Globus pallidus (tissue), 1 donor: Measurements from ENCODE around the gene KCTD1.

Experiments
- DNase-seq: peaks from one replicate; pipeline ENCODE4 v3.0.0-alpha.2; 2015; ENCODE audit warnings: low spot score

KCTD1 gene

DNA sequence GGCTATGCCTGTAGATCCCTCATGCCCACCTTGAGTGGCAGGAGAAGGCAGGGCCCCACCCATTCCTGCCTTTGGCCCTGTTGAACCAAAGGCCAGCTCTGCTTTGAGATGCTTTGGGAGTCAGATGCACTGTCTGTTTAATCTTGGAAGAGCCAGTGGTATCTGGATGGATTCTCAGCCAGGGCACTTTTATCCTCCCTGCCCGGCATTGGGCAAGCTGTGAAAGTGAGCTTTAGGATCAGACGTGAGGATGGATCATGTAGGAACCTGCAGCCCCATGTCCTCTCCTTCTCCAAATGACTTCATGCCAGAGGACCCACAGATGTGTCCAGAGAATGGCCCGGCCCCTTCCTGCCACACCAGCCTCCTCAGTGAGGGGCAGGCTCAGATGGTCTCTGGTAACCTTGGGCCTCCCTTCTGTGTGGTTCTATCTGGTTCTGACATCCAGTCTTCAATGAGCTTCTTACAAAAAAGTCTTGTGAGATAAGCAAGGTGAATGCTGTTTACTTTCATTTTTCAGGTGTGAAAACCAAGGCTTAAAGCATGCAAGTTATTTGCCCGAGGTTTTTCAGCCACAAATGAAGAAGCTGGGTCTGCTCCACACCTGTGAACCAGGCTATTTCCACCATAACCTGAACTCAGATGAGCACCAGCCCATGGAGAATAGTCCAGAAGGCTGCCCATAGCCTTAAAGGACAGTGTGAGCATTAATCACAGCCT, 123.8 kb downstream of the KCTD1 start:
- DNase-seq, result no peak

DNA sequence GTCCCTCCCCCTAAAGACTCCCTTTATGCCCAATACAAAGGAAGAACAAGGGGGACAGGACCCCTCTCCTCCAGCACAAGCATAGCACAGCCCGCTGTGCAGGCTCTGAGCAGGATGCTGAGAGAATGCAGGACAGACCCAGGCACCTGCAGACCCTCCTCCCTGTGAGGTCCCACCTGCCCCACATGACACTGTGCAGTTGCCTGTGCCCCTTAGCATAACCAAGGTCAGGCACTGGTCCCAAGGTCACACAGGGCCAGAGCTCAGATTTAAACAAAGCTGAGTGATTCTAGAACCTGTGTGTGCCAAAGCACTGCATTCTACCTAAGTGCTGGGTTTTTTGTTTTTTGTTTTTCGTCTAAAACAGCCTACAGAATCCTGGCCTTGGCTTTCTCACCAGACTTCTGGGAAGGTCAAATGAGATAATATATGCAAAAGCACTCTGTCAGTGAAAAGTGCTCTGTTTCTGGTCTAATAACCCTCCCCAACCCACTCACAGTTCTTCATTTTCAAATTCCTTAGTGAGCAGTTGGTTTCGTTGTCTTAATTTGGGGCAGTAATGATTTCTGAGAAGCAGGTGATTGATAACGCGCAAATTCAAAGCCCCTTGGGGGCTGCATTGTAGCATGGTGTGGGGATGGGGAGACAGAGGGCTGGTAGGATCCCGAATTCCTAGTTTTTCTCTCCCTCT, 125.7 kb downstream of the KCTD1 start:
- DNase-seq, result no peak

DNA sequence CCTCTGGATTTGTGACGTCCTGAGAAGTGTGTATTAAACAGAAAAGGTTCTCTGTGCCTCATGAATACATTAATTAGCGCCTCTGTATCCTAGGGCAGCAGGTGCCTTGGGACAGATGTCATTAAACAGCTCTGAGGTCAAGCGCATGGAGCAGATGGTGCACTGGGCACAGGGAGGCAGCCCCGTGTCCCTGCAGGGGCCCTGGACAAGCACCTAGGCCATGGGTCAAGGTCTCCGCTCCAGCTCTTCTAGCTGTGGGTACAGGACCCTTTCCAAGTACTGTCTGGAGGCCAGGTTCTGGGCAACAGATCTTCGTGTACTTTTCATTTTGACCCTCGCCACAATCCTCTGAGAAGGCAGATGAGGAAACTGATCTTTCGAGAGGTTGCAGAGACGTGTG, 126.4 kb downstream of the KCTD1 start:
- DNase-seq, result no peak

DNA sequence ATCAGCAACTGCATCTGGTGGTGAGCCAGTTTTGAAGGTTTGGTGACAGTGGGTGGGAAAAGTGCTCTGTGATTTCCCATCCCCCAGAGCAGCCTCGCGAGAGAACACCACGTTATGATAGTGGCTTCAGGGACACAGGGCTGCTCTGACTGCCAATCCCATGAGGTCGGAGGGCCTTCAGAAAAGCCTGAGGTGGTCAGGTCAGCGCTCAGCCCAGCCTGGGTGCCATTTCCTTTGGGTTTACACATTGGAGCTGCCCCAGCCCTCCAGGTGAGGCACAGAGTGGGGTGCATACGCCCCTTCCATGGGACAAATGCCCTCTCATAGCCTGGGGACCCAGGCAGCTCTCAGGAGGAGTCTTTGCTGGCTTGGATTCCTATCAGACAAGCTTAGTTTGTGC, 126.8 kb downstream of the KCTD1 start:
- DNase-seq, result no peak

DNA sequence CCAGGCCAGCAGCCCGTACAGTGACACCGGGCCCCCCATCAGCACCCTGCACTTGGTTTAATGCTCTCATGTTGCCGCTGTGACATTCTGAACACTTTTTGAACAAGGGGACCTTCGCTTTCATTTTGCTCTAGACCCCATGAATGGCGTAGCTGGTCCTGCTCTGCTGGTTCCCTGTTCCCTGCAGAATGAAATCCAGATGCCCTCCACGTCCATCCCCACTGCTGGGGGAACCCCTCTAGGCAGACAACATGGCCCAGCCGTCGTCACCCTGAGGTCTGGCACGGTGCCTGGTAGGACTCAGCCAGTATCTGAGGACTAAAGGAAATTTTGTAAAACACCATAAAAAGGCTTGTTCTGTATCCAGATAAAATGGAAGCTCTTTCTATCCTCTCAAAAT, 128.6 kb downstream of the KCTD1 start:
- DNase-seq, result no peak

DNA sequence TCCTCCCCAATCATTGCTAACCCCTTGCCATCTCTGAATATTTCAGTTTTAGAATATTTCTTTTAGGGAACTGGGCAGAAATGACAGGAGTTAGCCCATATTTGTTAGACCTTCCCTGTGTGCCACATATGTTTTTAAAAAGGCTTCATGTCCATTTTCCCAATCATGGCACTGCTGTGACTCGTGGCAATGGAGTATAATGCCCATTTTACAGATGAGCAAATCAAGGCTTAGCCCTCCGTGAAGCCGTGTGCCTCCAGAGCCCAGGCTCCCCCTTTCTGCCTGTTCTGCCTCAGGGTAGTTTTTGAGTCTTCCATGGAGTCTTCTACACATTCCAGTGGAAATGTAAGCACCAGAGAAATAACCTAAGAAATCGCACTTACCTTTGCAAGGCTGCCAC, 130.1 kb downstream of the KCTD1 start:
- DNase-seq, result no peak

DNA sequence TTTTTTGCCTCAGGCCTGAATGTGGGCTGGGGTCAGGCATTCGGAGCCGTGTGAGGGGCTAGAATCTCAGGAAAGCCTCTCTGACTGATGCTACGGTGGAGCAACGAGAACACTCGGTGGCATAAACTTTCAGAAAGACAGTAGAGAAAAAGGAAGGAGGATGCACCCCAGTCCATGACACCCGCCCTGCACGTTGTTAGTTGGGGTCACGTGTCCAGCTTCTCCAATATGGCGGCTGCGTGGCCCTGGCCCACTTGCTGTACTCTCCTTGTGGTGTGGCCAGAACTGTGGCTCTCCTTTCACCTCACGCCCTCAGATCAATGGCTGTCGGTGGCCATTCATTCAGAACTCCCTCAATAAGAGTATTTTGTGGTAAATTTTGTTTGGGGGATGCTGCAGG, 131.2 kb downstream of the KCTD1 start:
- DNase-seq, result no peak

DNA sequence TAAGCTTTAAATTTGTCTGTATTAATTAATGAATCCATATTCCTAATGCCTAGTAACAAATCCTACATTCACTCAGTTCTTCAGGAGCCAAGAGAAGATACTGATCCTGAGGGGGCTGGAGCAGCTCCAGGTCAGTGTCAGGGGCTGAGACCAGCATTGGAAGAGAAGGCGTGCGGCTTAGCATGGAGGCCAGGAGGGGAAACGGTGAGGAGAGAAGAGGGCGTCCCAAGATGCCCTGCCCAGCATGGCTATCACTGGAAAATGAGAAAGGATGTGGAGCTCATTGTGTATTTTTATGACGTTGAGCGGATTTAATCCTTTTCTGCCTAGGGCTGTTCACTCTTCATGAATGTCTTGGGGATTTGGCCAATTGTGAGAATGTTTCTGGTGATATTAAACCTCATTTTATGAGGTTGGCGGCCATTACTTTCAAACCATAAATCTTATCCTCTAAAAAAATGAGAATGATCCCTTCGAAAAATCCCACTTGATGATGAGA, 131.7 kb downstream of the KCTD1 start:
- no peak for DNase-seq

DNA sequence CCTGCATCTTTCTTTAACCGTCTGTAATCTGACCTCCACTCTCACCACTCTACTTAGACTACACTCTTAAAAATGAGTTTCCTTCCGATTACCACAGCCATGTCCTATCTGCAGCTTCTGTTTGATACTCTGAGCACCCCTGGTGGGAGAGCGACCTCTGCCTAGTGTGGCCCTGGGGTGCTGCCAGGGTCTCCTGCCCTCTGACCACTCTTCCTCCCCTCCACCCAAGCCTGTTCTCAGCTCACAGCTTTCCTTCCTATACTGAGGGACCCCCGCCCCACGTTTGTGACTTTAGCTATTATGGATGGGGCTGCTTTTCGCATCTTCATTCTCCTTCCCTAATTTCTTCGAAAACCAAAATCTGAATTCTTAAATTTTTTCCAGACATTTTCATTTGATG, 132.7 kb downstream of the KCTD1 start:
- no peak for DNase-seq

DNA sequence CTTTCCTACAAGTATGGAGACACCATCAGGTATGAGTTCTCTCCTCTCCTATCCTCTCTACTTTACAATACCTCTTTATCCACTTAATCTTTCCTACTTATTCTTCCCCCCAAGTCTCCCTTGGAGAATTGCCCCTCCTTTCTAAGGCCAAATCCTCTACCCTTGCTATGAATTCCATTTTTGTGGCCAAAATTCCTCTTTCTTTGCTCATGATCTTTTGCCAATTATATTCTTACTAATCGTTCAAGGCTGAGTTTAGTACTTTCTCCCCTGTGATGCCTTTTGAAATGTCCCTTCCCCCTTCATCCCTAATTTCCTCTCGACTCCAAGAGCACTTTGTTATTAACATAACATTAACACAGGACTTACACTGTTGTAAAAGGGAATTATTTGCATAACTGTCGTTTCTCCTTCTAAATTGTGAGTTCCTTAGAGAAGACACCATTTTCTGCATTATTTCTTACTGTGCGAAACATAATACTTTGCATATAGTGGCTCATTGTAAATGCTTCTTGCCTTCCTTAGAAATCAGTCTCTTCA, 133.4 kb downstream of the KCTD1 start:
- DNase-seq, result no peak

DNA sequence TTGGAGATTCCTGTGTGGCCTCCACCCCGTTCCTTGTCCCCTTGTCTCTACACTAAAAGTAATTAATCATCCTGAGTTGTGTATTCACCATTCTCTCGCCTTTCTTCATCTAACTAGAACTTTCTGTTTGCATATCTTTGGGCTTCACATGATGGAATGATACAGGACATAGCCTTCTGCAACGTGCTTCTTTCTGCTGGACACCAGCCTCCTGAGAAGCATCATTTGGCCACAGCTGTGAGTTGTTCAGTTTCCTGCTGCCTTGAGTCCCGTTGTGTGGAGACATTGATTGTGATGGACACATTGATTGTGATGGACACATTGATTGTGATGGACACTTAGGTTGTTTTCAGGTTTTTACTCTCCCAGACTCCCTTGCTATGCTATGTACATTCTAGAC, 139.3 kb downstream of the KCTD1 start:
- DNase-seq, result no peak

DNA sequence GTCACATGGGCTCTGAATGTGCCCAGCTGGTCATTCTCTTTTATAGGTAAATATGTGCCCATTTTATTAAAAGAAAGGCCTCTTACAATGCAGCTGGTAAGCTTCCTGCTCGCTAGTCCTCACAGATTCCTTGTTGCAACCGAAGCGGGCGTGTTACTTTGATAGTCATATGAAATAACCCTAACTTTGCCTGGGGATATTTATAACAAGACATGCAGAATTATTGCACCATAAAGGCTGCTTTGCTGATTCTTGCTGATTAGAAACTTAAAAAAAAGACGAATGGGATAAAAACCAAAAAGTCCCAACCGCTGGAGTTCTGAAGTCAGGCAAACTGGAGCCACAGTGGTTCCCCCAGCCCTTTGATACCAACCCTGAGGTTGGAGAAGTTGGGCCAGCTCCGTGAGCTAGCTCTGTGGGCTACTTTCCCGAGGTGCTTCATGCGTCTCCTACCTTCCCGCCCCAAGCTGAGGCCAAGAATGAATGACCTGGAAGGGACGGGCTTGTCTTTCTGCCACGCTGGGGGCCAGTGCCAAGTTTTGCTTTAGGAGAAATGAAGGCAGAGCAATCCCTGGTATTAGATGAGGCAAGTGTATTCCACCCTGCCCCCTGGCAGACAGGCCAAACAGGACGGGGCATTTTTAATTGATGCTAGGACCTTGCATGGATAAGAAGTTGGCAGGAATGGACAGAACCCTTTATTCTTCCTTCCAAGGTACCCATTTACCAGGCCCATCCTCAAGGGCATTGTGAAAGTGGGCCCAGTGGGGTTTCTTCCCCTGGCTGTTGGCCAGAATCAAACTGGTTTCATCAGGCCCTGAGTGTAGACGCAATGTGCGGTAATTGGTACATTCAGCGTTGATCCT, 140.4 kb downstream of the KCTD1 start:
- no peak for DNase-seq

DNA sequence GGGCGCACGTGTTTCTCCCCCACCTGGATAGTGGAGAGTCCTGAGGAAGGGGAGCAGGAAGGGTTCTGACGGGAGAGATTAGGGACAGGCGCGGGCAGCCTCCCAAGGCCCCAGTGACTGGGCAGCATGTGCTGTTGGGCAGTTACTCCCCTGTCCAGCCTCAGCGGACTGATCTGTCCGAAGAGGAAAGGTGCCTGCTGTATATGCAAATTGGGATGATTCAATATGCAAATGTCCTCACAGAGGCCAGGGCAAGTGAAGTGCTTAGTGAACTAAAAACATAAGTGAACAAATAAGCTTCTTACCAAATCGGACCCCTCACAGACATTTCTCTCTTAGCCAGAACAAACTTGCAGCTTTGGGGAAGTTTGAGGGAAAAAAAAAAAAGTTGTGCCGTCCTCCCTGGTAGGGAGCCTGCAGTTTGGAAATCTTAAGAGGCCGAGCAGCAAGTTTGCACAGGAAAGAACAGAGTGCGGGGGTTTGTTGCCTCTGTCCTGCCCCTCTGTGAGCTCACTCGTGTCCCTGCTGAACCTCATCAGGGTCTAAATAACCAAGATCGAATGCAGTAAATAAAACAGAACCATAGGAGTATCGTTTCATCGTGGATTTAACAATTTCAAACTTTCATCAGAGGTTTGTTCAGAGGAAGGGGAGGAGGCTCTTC, 141.4 kb downstream of the KCTD1 start:
- no peak for DNase-seq

DNA sequence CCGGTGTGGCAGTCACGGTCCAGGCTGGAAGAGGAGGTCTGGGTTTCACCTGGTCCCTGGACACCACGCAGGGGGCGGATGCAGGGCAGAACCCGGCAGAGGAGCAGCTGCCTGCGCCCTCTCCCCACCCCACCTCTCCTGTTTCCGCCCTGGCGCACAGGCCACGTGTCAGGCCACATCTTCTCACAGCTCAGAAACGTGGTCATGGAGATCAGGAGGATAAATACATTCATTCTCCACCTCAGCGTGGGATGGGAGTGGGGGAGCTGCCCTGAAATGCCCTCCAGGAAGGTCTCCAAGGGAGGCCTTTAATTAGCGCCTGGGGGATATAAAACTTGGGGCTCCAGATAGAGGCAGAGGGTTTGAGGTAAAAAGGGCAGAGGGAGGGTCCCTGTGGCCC, 142.0 kb downstream of the KCTD1 start:
- no peak for DNase-seq

DNA sequence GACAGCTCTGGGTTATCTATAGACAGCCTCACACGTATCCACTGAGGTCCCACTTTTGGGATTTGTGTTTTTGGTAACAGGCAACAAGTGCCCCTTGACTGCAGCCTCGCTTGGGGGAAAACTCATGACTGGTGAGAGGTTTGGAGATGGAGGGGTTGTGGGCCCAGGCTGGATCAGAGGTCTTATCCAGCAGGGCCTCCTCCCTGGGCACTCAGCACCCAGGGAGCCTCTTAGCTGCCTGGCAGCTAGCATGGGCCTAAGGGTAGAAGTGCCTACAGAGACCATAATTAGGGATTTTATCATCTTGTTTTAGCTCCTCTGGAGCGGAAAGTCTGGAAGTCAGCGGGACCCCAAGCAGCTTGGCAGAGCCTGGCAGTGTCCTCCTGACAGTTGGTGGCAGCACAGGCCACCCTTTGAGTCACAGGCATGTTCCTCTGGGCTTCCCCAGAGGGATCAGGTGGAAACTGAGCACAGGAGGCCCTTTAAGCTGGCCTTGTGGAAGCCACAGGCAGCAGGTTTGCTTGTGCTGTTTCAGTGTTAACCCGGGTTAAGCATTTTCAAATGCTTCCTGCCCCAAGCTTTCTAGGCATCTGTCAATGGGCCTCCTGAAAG, 143.1 kb downstream of the KCTD1 start:
- DNase-seq, result peak; percentile 54
